GM23338 (cell line): ENCODE measurements around the gene EGLN2.

Source experiments
- EZH2 ChIP-seq: fragments of 200-600 bp; sonication (generic); IDR thresholded peaks from one replicate; pipeline ENCODE4 v1.8.0; 2017; ENCODE audit warnings: antibody characterized with exemption, mild to moderate bottlenecking, low read depth; ENCODE audit not compliant: unreplicated experiment
- EZH2phosphoT487 ChIP-seq: fragments of 200-600 bp; sonication (generic); IDR thresholded peaks from one replicate; pipeline ENCODE4 v1.8.1; 2018; ENCODE audit warnings: antibody characterized with exemption; ENCODE audit not compliant: unreplicated experiment
- JUNB ChIP-seq: IDR thresholded peaks from one replicate; pipeline ENCODE4 v1.6.1; 2016; ENCODE audit warnings: antibody characterized with exemption; ENCODE audit not compliant: unreplicated experiment
- POLR2AphosphoS5 ChIP-seq: IDR thresholded peaks from 2 replicates; pipeline ENCODE4 v1.6.1; 2016; ENCODE audit warnings: antibody characterized with exemption, low read depth
- ZNF114 ChIP-seq: fragments of 250-450 bp; sonication (Bioruptor Pico); IDR thresholded peaks from 2 replicates; pipeline ENCODE4 v1.5.0; 2020; ENCODE audit warnings: mild to moderate bottlenecking, moderate library complexity
- ZNF331 ChIP-seq: fragments of 250-450 bp; sonication (Bioruptor Pico); IDR thresholded peaks from 2 replicates; pipeline ENCODE4 v1.5.0; 2020; ENCODE audit warnings: low read depth, mild to moderate bottlenecking, moderate library complexity
- TF ChIP-seq, protein P1 (sequence below), 2 experiments: fragments of 200-600 bp in 1 of 2; sonication (generic) in 1 of 2; conservative IDR thresholded peaks; 2 replicates each; pipeline versions ENCODE4 v1.5.1 to v1.6.1; 2016 to 2017; ENCODE audit warnings: antibody characterized with exemption in 2 of 2, low read depth in 2 of 2, mild to moderate bottlenecking in 2 of 2, moderate library complexity in 1 of 2
- TF ChIP-seq, protein P2 (sequence below): IDR thresholded peaks from one replicate; pipeline ENCODE4 v1.6.1; 2018; ENCODE audit warnings: antibody characterized with exemption; ENCODE audit not compliant: unreplicated experiment
- TF ChIP-seq, protein P3 (sequence below): IDR thresholded peaks from 2 replicates; pipeline ENCODE4 v1.6.1; 2016; ENCODE audit warnings: antibody characterized with exemption

DNA sequence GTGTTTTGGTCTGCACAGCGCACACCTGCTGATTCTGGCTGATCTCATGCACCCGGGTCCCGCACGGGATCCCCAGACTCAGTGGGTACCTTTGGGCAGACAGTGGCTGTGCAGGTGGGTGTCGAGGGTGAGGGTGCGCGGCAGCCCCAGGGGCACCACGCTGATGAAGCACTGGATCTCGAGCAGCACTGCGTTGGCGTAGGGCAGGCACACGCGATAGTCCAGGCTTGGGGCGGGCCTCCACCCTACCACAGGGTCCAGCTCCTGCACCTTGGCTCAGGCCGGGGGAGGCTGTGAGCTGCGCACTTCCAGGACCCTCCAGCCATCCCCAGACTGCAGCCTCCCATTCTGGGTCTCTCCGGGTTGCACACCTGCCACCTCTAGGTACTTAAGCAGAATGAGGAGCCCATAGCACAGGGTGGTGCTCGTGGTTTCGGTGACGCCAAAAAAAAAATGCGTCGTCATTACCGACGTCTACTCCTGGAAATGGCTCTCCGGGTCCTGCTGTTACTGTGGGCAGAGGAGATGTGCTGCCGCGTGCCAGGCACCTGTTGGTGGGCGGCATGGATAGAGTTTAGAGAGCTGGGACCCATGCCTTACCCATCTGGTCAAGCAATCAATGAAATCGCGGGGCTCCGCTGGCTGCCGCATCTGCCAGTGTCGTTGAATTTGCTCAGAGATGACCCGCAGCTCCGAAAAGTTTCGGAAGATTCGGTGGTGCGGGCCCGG lies 10.5 kb downstream of the EGLN2 start:
- TF ChIP-seq, protein P1, sequence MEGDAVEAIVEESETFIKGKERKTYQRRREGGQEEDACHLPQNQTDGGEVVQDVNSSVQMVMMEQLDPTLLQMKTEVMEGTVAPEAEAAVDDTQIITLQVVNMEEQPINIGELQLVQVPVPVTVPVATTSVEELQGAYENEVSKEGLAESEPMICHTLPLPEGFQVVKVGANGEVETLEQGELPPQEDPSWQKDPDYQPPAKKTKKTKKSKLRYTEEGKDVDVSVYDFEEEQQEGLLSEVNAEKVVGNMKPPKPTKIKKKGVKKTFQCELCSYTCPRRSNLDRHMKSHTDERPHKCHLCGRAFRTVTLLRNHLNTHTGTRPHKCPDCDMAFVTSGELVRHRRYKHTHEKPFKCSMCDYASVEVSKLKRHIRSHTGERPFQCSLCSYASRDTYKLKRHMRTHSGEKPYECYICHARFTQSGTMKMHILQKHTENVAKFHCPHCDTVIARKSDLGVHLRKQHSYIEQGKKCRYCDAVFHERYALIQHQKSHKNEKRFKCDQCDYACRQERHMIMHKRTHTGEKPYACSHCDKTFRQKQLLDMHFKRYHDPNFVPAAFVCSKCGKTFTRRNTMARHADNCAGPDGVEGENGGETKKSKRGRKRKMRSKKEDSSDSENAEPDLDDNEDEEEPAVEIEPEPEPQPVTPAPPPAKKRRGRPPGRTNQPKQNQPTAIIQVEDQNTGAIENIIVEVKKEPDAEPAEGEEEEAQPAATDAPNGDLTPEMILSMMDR (conservative IDR thresholded peaks at IDR 0.05; ENCODE audit: low read depth in 2 of 2): no peak
- TF ChIP-seq EZH2 (no peak), EZH2phosphoT487 (no peak), ZNF331 (CRISPR knock-in tag) (no peak), POLR2AphosphoS5 (no peak), ZNF114 (no peak), JUNB (no peak)
- TF ChIP-seq, protein P2, sequence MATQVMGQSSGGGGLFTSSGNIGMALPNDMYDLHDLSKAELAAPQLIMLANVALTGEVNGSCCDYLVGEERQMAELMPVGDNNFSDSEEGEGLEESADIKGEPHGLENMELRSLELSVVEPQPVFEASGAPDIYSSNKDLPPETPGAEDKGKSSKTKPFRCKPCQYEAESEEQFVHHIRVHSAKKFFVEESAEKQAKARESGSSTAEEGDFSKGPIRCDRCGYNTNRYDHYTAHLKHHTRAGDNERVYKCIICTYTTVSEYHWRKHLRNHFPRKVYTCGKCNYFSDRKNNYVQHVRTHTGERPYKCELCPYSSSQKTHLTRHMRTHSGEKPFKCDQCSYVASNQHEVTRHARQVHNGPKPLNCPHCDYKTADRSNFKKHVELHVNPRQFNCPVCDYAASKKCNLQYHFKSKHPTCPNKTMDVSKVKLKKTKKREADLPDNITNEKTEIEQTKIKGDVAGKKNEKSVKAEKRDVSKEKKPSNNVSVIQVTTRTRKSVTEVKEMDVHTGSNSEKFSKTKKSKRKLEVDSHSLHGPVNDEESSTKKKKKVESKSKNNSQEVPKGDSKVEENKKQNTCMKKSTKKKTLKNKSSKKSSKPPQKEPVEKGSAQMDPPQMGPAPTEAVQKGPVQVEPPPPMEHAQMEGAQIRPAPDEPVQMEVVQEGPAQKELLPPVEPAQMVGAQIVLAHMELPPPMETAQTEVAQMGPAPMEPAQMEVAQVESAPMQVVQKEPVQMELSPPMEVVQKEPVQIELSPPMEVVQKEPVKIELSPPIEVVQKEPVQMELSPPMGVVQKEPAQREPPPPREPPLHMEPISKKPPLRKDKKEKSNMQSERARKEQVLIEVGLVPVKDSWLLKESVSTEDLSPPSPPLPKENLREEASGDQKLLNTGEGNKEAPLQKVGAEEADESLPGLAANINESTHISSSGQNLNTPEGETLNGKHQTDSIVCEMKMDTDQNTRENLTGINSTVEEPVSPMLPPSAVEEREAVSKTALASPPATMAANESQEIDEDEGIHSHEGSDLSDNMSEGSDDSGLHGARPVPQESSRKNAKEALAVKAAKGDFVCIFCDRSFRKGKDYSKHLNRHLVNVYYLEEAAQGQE: no peak
- TF ChIP-seq, protein P3, sequence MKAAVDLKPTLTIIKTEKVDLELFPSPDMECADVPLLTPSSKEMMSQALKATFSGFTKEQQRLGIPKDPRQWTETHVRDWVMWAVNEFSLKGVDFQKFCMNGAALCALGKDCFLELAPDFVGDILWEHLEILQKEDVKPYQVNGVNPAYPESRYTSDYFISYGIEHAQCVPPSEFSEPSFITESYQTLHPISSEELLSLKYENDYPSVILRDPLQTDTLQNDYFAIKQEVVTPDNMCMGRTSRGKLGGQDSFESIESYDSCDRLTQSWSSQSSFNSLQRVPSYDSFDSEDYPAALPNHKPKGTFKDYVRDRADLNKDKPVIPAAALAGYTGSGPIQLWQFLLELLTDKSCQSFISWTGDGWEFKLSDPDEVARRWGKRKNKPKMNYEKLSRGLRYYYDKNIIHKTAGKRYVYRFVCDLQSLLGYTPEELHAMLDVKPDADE: no peak
